ENCODE measurements around the gene BCL2L12.

BCL2L12 gene

DNA sequence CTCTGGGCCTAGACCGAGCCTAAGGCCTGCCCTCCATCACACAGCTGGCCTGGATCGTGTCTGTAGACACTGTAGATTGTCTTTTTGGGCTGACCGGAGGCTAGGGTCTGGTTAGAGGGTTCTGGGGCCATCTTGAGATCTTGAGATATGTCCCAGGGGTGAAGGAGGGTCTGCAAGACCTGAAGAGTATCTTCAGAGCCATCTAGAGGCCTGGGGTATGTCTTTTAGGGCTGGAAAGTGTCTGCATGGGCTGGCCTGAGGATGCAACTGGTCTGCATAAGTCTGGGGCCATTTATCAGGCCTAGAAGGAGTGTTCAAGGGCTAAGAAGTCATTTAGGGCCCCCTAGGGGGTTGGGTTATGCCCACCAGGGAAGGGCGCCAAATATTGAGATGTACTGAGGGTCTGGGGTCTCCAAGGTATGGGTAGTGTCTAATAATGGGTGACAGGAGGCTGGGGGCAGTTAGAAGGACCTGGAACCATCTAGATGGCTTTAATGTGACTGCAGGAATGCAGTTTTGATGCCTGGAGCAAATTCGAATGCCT is 23.2 kb upstream of the BCL2L12 start:
- no peak for DNase-seq (ENCODE audit: low spot score)

DNA sequence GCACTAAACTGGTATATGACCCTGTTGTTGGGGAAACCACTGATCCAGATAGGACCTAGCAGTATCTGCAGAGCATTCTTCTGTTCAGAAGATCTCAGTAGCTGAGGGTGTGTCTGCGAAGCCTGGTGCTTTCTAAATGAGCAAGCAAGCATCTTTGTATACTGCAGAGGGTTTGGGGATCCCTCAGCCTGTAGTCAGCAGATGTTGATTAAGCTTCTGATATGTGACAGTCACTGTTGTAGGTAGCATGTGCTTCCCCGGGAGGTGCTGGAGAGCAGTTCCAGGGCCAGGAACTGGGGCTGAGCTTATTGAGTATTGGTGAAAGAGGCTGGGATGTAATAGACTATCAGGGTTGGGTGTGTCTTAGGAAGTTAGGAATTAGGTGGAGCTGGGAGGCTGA is 22.3 kb upstream of the BCL2L12 start:
- DNase-seq (ENCODE audit: low spot score) = no peak

DNA sequence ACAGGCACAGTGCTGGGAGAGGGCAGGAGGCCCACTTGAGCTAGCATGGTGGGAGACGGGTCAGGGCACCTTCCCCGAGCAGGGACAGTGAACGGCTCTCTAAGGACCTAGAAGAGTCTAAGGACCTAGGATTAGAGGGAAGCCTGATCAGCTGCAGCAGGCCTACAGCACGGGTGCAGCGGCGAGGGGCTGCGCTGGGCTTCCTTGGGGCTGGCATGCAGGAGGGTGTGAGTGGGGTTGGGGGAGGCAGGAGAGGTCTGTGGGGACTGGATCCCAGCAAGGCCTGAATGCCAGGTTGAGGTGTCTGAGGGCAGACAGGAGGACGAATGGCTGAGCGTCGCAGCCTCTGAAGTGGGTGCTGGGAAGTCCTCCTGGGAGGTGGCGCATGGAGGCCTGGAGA is 20.1 kb upstream of the BCL2L12 start:
- no peak for DNase-seq (ENCODE audit: low spot score)

DNA sequence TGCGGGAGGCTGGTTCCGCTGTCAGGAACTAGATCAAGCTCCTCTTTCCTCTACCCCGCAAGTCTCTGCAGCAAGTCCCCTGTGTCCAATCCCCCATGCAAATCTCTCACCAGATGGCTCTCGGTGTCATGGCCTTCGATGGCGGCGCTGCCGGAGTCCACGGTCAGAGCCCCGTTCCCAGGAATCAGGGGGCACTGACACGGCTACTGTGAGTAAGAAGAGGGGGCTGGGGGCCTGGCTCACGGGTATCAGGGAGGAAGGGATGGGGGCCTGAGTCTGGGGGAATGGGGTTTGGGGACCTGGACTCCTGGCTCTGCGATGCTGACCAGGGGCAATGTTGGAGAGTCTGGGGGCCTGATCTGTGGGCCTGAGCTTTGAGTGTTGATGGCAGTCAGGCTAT is 19.7 kb upstream of the BCL2L12 start:
- DNase-seq (ENCODE audit: low spot score) = no peak

DNA sequence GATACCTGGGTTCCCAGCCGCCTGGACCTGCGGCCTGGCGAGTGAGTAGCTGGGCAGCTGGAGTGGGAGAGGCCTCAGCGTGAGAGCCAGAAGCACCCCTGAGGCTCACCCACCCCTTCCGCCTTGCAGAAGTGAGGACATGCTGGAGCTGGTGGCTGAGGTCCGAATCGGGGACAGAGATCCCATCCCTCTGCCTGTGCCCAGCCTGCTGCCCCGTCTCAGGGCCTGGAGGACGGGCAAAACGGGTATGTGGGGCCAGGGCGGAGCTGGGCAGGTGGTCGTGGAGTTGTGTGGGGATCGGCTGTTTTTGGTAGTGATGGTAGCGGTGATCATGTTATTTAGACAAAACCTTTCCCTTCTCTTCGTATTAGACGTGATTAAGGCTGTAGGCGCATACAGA is 19.1 kb upstream of the BCL2L12 start:
- no peak for DNase-seq (ENCODE audit: low spot score)

DNA sequence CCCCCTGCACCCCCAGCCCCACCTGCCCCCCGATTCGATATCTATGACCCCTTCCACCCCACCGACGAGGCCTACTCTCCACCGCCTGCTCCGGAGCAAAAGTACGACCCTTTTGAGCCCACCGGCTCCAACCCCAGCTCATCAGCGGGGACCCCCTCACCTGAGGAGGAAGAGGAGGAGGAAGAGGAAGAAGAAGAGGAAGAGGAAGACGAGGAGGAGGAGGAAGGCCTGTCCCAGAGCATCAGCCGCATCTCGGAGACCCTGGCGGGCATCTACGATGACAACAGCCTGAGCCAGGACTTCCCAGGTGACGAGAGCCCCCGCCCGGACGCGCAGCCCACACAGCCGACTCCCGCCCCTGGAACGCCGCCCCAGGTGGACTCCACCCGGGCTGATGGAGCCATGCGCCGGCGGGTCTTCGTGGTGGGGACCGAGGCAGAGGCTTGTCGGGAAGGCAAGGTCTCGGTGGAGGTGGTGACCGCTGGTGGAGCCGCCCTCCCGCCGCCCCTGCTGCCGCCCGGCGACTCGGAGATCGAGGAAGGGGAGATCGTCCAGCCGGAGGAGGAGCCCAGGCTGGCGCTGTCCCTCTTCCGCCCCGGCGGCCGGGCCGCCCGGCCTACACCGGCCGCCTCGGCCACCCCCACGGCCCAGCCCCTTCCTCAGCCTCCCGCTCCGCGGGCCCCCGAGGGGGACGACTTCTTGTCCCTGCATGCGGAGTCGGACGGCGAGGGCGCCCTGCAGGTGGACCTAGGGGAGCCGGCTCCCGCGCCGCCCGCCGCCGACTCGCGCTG is 14.5 kb upstream of the BCL2L12 start:
- no peak for DNase-seq (ENCODE audit: low spot score)

DNA sequence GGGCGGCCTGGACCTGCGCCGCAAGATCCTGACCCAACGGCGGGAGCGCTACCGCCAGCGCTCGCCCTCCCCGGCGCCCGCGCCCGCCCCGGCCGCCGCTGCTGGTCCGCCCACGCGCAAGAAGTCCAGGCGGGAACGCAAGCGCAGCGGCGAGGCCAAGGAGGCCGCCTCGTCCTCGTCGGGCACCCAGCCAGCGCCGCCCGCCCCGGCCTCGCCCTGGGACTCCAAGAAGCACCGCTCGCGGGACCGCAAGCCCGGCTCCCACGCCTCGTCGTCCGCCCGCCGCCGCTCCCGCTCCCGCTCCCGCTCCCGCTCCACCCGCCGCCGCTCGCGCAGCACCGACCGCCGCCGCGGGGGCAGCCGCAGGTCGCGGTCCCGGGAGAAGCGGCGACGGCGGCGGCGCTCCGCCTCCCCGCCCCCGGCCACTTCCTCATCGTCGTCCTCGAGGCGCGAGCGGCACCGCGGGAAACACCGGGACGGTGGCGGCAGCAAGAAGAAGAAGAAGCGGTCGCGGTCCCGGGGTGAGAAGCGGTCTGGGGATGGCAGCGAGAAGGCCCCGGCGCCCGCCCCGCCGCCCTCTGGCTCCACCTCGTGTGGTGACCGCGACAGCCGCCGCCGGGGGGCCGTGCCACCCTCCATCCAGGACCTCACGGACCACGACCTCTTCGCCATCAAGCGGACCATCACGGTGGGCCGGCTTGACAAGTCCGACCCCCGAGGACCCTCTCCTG is 13.7 kb upstream of the BCL2L12 start:
- DNase-seq (ENCODE audit: low spot score) = no peak

DNA sequence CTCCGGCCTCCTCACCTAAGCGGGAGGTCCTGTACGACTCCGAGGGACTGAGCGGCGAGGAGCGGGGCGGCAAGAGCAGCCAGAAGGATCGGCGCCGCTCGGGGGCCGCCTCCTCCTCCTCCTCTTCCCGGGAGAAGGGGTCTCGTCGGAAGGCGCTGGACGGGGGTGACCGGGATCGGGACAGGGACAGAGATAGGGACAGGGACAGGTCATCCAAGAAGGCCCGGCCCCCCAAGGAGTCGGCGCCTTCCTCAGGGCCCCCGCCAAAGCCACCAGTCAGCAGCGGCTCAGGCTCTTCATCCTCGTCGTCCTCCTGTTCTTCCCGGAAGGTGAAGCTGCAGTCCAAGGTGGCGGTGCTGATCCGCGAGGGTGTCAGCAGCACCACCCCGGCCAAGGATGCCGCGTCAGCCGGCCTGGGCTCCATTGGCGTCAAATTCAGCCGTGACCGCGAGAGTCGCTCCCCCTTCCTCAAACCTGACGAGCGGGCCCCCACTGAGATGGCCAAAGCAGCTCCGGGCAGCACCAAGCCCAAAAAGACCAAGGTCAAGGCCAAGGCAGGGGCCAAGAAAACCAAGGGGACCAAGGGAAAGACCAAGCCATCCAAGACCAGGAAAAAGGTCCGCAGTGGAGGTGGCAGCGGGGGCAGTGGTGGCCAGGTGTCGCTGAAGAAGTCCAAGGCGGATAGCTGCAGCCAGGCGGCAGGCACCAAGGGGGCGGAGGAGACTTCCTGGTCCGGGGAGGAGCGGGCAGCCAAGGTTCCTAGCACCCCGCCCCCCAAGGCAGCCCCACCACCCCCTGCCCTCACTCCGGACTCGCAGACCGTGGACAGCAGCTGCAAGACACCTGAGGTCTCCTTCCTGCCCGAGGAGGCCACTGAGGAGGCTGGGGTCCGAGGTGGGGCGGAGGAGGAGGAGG is 12.9 kb upstream of the BCL2L12 start:
- no peak for DNase-seq (ENCODE audit: low spot score)

DNA sequence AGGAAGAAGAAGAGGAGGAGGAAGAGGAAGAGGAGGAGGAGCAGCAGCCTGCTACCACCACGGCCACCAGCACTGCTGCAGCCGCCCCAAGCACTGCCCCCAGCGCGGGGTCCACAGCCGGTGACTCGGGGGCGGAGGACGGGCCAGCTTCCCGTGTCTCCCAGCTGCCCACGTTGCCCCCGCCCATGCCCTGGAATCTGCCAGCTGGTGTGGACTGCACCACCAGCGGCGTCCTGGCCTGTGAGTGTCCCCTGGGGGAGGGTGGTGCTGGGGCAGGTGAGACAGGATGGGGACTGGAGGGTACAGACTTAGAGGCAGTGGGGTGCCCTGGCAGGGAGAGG is 12.3 kb upstream of the BCL2L12 start:
- DNase-seq (ENCODE audit: low spot score) = no peak

DNA sequence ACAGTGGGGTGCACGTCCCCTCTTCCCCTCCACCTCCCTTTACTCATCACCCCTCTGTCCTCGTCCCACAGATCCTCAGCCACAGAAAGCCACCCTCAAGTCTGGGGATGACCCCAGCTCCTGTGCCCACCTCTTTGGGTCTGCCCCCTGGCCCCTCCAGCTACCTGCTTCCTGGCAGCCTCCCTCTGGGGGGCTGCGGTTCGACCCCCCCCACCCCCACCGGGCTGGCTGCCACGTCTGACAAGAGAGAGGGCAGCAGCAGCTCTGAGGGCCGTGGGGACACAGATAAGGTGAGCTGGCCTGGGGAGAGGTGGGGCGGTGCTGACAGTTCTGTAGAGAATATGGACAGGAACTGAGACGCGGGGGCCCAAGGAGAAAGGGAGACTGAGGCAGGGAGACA is 11.2 kb upstream of the BCL2L12 start:
- DNase-seq (ENCODE audit: low spot score) = no peak

DNA sequence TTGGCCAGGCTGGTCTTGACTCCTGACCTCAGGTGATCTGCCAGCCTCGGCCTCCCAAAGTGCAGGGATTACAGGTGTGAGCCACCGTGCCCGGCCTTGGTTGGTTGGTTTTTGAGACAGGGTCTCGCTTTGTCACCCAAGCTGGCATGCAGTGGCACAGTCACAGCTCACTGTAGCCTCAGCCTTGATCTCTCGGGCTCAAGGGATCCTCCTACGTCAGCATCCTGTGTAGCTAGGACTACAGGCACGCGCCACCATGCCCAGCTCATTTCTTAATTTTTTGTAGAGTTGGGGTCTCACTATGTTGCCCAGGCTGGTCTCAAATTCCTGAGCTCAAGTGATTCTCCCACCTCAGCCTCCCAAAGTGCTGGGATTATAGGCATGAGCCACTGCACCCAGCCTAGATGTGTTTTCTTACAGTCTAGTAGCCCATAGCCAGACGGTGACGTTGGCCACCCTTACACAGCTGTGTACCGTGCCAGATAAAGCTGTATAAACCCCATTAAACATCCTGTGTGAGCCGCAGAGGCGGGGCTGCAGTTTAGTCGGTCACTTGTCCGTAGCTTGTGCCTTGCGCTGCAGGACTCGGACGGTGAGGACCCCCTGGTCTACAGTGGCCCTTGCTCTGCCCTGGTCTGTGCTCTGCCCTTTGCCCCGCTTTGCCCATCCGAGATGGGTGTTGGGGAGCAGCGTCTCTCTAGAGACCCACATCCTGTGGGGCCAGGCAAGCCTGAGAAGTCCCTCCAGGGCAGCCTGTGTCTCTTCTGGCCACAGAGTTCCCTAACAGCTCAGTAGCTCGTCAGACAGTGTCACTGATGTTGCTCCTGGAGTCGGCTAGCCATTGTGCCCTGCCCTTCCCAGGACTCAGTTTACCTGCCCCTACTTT is 9.9 kb upstream of the BCL2L12 start:
- no peak for DNase-seq (ENCODE audit: low spot score)

DNA sequence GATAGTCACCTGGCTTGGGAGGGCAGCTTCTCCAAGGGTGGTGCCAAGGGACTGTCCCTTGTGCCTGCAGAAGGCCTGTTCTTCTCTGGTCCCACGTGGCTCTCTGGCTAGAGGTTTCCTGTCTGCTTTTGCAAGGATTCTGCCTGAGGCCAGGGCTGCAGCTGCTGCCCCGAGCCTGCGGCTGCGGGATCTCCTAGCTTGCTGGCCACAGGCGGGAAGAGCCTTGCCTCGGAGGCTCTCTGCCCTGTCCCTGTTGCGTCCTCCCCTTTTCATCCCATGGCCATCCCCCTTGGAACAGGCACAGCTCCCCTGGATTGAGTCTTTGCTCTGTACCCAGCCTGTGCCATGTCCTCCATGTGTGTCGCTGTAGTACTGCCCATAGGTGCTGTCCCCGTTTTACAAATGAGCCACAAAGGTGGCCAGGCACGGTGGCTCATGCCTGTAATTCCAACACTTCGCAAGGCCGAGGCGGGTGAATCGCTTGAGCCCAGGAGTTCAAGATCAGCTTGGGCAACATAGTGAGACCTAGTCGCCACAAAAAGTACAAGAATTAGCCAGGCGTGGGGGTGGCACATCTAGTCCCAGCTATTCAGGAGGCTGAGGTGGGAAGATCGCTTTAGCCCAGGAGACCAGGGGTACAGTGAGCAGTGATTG is 9.2 kb upstream of the BCL2L12 start:
- DNase-seq (ENCODE audit: low spot score) = no peak

DNA sequence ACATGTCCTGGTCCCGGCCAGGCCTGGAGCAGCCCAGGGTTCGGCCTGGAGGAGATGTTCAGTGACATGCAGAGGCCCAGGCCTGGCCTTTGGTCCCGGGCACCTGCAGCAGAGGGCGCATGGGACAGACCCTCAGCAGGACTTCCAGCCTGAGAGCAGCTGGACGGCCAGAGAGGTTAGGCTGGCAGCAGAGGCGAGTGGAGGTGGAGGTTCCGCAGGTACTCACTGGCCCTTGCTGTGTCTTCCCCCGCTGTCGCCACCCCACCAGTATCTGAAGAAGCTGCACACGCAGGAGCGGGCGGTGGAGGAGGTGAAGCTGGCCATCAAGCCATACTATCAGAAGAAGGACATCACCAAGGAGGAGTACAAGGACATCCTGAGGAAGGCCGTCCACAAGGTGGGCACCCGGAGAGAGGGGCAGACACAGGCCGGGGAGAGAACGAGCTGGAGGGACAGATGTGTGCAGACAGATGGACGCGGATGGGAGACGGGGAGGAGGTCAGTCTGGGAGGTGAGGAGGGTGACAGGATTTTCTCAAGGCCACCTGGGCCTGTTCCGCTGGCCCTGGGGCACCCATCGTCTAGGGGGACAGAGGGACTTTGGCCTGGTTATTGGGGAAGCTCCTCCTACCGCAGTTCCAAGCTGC is 8.1 kb upstream of the BCL2L12 start:
- no peak for DNase-seq (ENCODE audit: low spot score)

DNA sequence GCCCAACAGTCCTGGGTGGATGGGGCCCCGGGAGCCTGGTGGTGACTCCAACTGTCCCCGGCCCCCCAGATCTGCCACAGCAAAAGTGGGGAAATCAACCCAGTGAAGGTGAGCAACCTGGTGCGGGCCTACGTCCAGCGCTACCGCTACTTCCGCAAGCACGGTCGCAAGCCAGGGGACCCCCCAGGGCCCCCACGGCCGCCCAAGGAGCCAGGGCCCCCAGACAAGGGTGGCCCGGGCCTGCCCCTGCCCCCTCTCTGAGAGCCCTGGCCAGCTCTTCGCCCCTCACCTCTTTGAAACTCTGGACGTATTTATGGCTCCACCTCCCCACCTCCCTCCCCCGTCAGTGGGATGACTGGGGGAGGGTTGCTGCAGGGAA is 7.6 kb upstream of the BCL2L12 start:
- no peak for DNase-seq (ENCODE audit: low spot score)

DNA sequence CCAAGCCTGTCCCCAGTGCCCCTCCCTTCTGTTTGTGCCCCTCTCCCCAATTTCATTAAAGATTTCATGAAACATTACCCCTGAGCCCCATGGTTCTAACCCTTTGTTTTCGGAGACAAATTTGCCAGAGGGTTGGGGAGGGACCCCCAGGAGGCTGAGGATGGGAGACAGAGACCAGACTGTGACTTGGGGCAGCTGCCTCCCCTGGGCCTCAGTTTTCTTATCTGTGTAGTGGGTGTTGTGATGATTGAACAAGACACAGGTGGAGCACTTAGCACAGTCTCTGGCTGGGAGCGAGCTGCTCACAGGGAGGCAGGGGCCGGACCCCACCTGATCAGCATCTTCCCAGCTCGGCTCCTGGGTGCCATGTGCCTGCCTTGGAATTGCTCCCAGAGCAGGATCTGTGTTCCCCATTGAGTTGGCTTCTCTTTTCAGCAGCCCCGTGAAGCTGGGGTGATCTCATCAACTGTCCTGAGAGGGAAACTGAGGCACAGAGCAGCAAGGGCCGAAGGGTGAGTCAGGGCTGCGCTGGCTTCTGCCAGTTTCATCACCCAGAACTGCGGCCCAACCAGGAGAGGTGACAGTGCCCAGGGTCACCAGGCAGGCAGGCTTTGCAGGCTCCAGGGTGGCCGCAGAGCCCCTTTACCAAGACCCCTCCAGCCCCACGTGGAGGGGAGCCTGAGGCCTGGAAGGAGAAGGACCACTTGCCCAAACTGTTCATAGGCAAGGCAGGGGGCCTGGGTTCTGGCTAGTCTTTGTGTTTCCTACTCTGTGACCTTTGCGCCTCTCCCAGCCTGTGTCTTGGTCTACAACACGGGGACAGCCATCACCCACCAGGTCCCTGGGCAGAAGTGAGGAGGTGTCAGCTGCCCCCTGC is 6.9 kb upstream of the BCL2L12 start:
- no peak for DNase-seq (ENCODE audit: low spot score)

DNA sequence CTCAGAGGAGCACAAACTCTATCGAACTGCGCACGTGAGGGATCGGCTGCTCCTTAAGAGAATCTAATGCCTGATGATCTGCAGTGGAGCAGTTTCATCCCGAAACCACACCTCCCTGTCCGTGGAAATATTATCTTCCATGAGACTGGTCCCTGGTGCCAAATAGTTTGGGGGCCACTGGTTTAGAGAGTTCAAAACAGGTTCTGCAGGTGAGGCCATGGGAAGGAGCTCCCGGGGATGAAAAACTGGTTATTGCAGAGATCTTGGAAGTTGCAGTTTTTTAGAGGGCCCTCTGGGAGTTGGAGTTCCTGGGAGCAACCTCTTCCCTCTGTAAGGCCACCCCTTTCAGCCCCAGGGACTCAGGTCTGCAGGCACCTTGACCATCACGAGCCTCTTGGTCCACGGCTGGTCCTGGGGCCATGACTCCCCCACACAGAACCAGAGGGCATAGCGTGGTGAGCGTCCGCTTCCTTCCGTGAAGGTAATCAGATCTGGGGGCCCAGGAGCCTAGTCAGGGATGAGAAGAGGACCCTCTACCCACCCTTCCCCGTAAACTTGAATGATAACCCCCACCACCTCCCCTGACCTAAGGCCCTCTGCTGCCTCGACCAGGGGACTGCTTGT is 5.3 kb upstream of the BCL2L12 start:
- no peak for DNase-seq (ENCODE audit: low spot score)

DNA sequence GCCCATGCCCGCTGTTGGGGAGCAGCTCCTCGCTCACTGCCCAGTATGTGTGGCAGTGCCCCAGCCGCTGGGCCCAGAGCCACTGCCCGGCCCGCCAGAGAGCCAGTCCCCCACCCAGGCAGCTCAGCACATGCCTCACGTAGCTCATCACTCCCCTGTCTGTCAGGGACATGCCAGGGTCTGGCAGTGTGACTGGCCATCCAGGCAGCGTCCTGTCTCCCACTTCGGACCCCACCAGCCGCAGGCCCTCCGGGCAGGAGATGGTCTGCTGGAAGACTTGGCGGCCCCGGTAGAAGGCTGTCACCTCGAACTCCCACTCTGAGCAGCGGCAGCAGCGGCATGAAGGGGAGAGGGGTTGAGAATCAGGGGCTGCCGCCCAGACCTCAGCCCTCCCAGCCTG is 3.7 kb upstream of the BCL2L12 start:
- no peak for DNase-seq (ENCODE audit: low spot score)

DNA sequence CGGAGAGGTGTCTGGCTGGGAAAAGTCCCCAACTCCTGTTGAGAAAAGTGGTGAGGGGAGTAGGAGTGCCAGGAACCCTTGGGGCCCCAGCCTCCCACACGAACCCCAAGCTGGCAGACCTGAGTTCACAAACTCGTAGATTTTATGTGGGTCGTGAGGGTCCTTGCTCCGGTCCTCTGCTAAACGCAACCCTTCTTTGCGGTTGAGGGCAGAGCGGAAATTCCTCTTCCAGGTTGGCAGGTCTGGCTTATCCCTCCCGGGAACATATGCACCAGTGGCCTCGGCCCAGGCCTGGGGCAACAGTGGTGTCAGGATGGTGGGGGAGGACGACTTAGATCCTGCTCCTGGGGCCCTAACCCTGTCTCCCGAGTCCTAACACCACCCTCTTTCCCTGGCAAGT is 2.5 kb upstream of the BCL2L12 start:
- no peak for DNase-seq (ENCODE audit: low spot score)
